HG03139 (cell line): ENCODE measurements around the gene ODAD3.
A peak's percentile ranks its signal among the peaks of the same experiment; 100 is the strongest.
"Not testable (repeated sequence)": the region's sequence is repeated elsewhere in the genome, so short reads cannot be mapped to it uniquely, and the experiment has no call there.

Source experiments
- ATAC-seq: cut with Tn5 transposase; IDR thresholded peaks from one replicate; pipeline ENCODE4 v1.9.1; 2021; ENCODE audit not compliant: unreplicated experiment

ODAD3 gene

GRCh38 chr19:11444059-11444458, 9.1 kb upstream of the ODAD3 start:
- ATAC-seq = no peak

DNA sequence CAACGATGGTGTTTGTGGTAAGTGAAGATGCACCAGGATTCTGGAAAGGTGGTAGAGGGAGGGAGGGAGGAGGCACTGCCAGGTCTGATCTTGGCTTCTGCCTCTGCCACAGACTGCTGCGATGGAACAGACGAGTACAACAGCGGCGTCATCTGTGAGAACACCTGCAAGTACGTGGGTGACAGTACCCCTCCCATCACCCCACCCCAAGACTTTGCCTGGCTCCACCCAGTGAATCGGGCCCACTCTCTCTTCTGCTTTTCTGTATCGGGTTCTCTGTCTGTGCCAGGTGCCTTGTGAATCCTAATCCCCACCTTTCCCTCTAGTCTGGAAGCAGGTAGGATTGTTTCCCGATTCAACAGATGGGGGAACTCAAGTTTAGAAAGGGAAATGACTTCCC, 3.0 kb upstream of the ODAD3 start:
- ATAC-seq = no peak

DNA sequence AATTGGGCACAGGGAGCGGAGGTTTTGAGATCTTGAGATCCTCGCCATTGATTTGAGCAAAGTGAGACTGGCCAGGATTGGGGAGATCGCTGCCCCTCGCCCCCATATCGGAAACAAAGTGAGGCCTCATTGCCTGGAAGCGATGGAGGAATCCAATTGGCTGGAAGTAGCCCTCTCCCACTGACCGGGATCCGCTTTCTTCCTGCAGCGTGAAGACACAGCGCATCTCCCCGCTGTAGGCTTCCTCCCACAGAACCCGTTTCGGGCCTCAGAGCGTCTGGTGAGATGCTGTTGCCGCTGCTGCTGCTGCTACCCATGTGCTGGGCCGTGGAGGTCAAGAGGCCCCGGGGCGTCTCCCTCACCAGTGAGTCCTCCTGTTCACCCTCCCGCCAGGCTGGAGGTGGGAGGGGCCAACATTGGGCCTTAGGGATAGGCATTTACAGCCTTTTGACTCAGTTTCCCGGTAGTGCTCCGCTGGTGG, 952 bp upstream of the ODAD3 start:
- no peak for ATAC-seq

GRCh38 chr19:11434703-11435056, 241 bp downstream of the ODAD3 start:
- ATAC-seq = no peak

- ATAC-seq = not testable (repeated sequence)
Measured at GRCh38 chr19:11433526-11433925, 1.4 kb downstream of the ODAD3 start.

GRCh38 chr19:11426656-11427055, 8.3 kb downstream of the ODAD3 start:
- no peak for ATAC-seq

GRCh38 chr19:11425719-11426457, 9.0 kb downstream of the ODAD3 start:
- ATAC-seq = no peak

- no peak for ATAC-seq
Measured at GRCh38 chr19:11423791-11424181, 11.1 kb downstream of the ODAD3 start.

DNA sequence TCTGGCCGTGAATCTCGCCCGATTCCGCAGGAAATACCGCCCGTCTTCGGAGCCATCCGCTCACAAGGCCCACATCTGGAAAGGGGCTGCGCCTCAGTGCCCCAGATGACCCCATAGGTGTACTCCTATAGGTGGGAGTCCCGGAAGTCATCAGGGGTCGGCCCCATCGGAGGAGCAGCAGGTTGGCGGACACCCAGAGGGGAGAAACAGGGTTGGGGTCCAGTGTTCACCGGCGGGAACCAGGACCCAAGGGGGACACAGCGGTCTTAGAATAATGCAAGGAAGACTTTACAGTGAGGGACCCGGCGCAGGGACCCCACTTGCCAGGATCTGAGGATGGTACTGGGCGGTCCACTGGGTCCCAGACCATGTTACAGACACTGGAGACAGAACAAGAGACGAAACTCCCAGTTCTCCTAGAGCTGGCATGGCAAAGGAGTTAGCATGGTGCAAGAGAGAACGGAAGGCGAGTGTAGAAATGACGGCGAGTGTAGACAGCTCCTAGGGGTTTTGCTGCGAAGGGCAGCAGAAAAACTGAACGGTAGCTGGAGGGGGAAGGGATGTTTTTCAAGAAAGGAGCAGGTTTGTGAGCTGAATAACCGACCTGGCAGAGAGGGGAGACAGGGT, 11.6 kb downstream of the ODAD3 start:
- no peak for ATAC-seq

GRCh38 chr19:11422163-11423065, 12.5 kb downstream of the ODAD3 start:
- peak; percentile 57 for ATAC-seq

DNA sequence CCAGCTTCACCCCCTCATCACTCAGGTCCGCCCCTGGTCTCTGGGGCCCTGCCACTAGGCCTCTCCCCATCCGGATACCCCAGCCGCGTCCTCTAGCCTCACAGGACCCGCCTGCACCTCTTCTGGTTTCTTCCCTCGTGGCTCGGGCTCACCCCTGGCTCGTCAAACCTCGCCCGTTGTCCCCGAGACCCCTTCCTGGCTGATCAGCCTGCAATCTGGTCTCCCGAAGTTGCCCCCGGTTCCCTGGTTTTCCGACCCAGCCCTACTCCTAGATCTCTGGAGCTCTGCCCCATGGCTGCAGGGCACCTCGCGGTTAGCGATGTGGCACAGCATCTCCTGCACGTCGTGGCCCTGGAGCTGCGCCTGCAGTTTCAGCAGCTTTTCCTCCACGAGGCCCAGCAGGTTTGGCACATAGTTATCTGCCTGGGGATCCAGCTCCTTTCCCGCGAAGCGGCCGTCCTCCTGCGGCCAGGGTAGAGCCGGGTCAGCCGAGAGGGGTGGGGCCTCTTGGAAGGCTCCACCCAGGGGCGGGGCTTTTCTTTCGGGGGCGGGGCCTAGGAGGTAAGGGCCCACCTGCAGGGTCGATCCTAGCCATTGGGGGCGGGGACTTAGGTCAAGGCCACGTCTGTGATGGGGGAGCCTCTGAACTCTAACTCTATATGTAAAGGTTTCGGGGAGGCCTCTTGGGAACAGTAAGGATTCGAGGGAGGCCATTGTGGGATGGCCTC, 13.4 kb downstream of the ODAD3 start:
- ATAC-seq = peak; percentile 27

- no peak for ATAC-seq
Measured at GRCh38 chr19:11420429-11421370, 14.2 kb downstream of the ODAD3 start.

GRCh38 chr19:11418549-11419506, 16.1 kb downstream of the ODAD3 start, which contains the start of gene RGL3:
Gene RGL3 (minus strand): TSS chr19:11419314. CDS start chr19:11419278, 36 bp downstream.
- ATAC-seq = no peak

- no peak for ATAC-seq
Measured at GRCh38 chr19:11418094-11418548, 16.8 kb downstream of the ODAD3 start.

- no peak for ATAC-seq
Measured at GRCh38 chr19:11416346-11417052, 18.4 kb downstream of the ODAD3 start.

DNA sequence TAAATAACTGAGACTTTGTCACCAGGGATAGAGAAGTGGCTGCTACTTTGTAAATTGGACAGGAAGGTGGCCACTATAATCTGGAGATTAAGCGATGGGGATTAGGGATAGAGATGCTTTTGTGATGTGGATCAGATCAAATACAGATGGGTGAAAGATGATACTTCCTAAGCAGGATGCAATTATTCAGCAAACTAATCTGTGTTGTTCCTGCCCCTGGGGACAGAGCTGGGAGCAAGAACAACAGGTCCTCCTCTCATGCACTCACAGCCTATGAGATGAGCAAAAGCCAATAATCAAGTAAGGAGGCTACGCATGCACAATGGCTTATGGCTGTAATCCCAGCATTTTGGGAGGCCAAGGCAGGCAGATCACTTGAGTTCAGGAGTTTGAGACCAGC, 20.4 kb downstream of the ODAD3 start:
- ATAC-seq = no peak

GRCh38 chr19:11410682-11411081, 24.2 kb downstream of the ODAD3 start:
- no peak for ATAC-seq

GRCh38 chr19:11408591-11408990, 26.3 kb downstream of the ODAD3 start:
- no peak for ATAC-seq
